ENCODE measurements around the gene GAD1. TPM values are rescaled to one million over a fixed set of nuclear protein-coding genes. Genes with fewer than 3 reads are reported as not detected.

Gene GAD1
- total RNA-seq: 1 to 10 TPM in 1 of 4 donors, under 1 TPM in 1, not detected in 2; 0.68 to 2.4 TPM

DNA sequence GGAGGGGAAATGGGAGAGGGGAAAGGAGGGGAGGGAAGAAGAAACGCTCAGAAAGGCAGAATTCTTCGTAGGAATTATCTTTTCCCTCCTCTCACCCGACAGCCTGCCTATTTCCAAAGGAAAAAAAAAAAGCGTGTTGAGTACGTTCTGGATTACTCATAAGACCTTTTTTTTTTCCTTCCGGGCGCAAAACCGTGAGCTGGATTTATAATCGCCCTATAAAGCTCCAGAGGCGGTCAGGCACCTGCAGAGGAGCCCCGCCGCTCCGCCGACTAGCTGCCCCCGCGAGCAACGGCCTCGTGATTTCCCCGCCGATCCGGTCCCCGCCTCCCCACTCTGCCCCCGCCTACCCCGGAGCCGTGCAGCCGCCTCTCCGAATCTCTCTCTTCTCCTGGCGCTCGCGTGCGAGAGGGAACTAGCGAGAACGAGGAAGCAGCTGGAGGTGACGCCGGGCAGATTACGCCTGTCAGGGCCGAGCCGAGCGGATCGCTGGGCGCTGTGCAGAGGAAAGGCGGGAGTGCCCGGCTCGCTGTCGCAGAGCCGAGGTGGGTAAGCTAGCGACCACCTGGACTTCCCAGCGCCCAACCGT is at the start of gene GAD1:
GAD1 (plus strand) TSS at position 384 of the 589 bp plus-strand sequence. CDS start 1,705 bp downstream, outside the sequence.
- TF ChIP-seq, protein P1, sequence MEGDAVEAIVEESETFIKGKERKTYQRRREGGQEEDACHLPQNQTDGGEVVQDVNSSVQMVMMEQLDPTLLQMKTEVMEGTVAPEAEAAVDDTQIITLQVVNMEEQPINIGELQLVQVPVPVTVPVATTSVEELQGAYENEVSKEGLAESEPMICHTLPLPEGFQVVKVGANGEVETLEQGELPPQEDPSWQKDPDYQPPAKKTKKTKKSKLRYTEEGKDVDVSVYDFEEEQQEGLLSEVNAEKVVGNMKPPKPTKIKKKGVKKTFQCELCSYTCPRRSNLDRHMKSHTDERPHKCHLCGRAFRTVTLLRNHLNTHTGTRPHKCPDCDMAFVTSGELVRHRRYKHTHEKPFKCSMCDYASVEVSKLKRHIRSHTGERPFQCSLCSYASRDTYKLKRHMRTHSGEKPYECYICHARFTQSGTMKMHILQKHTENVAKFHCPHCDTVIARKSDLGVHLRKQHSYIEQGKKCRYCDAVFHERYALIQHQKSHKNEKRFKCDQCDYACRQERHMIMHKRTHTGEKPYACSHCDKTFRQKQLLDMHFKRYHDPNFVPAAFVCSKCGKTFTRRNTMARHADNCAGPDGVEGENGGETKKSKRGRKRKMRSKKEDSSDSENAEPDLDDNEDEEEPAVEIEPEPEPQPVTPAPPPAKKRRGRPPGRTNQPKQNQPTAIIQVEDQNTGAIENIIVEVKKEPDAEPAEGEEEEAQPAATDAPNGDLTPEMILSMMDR (IDR thresholded peaks at IDR 0.05; ENCODE audit: low read depth): no peak

DNA sequence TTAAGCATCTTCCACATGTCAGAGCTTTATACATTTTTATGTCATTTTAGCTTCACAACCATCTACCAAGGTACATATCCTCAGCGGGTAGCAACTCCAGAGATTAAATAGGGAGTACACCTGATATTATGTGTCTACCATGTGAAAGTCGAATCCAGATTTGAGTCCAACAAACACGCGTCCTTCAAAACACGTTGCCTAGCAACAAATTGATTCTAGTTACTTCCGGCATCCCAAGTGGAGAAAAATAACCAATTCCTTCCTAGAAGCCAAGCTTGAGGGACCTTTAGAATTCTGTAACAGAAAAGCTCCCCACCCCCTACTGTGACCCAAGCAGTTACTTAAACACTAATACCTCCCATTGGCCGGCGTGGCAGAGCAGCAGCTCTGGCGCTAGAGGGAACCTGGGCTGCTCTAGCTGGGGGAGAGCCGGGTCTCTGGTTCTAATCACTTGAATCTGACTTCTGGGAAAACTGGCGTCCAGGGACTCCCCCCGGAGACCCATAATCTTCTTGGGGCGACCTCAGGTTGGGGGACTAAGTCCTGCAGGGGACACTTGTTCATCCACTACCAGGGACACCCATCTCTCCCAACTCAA is 46.6 kb upstream of the GAD1 start, which contains the start of gene ERICH2:
ERICH2 (plus strand) TSS at position 371 of the 598 bp plus-strand sequence. CDS start 304 bp downstream, outside the sequence.
- TF ChIP-seq, protein P1 (IDR thresholded peaks at IDR 0.05; ENCODE audit: low read depth): no peak

DNA sequence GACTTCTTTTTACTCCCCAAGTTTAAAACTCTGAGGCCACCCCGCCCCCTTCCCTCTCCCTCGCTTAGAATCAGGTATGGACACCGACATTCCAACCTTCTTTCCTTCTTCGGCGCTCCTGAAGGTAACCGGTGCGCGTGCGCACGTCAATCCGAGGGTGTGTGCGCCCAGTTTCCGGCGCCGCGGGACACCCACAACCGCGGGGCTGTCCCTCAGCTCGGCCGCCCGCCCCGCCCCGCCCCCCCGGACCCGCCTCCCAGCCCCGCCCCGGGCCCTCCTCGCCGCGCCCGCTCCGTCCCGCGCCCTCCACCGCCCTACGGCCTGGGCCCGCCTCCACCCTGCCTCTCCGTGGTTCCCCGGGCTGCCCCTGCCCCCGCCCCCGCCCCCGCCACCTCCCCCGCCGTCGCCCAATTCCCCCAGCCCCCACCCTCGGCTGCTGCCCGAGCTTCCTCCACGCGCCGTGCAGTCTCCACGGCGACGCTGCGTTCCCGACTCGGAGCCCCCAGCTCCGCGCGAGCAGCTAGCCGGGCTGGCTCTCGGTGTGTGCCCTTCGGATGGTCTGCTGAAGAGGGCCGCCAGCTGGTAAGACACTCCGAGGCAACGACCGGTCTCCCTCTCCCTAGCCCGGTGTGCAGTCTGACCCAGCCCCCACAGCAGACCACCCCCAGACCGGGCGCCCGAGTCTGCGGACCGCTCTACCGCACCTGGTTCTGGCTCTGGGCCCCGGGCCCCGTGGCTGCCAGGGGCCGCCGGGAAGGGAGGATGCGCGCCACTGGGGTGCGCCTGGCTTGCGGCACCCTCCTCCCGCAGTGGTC is 45.9 kb upstream of the GAD1 start:
- TF ChIP-seq, protein P1 (IDR thresholded peaks at IDR 0.05; ENCODE audit: low read depth): no peak

DNA sequence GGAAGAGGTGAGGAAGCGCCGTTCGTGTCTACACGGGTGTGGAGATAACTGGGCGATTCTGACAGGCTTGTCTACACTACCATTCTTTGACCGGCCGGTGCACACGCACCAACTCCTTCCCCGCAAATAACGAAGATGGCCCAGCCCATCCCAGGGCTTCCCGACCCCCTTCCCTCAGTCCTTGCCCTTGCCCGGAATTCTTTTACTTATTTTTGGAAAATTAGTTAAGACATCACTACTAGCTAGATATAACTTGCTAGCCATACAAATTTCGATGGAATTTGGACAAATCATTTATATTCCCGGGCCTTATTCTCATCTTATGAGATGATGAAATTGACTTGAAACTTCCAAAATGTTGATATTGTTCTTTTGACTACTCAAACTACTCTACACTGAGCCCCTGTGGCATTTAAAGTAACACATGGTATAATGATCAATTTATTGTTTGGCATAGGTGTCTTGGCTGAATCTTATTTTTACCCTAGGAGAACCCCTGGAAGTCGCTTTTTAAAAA is 45.2 kb upstream of the GAD1 start:
- TF ChIP-seq, protein P1 (IDR thresholded peaks at IDR 0.05; ENCODE audit: low read depth): no peak

DNA sequence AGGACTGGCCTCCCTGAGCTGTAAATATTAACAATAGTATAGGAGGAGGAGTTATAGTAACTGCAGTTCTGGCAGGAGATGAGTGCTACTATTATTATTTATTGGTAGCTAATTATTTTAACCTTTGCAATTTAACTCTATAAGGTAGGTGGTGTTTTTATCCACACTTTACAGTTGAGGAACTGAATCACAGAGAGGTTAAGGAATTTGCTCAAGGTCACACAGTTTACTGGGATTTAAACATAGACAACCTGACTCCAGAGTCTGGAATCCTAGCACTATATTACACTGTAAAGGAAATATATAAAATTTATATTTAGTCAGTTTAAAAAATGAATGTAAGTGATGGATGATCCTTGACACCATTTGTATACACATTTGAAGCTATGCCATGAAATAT is 44.4 kb upstream of the GAD1 start:
- TF ChIP-seq, protein P1 (IDR thresholded peaks at IDR 0.05; ENCODE audit: low read depth): no peak

DNA sequence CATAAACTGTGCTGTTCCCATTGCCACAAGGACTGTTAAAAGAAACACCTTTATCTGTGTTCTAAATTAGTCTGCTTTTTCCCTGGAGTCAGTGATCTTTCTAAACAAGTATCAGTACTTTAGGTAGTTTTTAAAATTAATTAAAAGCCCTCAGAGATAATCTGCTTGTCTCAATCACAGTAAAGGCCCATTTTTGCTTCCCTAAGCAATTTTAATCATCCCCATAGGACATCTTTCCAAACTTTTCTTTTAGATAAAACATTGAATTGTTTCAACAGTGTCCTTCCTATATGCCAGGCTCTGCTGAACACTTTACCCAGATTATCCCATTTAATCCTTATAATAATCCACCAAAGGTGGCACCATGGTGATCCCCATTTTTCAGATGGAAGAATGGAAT is 42.6 kb upstream of the GAD1 start:
- TF ChIP-seq, protein P1 (IDR thresholded peaks at IDR 0.05; ENCODE audit: low read depth): no peak

DNA sequence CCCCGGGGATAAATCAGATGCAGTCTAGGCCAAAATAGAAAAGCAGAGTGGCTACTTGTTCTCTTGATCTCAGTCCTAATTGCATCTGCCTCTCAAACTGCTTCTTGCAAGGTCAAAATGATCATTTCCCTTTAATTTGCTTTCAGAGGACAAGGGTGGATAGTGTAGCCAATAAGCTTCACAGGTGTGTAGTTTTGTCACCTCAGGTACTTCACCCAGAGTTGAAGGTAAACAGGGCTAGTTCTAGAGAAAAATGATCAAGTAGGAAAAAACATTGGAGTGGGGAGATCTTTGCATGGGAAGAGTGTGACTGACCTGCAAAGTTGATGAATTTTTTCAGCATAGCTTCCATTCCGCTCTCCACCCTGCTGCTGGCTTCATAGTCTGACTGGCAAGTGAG is 37.8 kb upstream of the GAD1 start:
- TF ChIP-seq, protein P1 (IDR thresholded peaks at IDR 0.05; ENCODE audit: low read depth): no peak
